ENCODE results near the gene PLA2G6. TPM values are rescaled to one million over a fixed set of nuclear protein-coding genes. Genes with fewer than 3 reads are reported as not detected.

The PLA2G6 gene
- total RNA-seq, 1 experiment from 2014 or later = 24.1 TPM

DNA sequence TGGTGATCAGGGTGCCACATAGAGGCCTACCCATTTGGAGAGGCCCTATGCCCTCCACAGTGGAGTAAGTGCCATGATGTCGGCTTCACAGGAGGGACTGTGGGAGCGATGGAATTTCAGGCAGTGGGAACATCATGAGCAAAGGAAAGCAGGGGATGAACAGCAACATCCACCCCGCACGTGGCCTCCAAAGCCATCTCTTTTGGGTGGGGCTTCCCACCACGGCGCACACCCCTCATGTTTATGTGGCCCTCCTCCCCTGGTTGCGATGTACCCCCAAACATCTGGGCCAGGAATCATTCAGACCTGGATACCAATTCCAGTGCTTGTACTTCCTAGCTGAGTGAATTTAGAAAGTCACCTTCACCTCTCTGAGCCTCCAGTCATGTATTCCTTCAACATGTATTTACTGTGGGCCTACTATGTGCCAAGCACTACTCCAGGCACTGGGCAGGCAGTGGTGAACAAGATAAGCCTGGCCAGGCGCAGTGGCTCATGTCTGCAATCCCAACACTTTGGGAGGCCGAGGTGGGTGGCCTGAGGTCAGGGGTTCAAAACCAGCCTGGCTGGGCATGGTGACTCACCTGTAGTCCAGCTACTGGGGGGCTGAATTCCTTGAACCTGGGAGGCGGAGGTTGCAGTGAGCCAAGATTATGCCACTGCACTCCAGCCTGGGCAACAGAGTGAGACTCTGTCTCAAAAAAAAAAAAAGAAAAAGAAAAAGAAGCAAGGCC is 18.4 kb upstream of the PLA2G6 start:
- H3K27ac ChIP-seq (ENCODE audit: insufficient read length, low read depth, low read length) = no peak overlapping the region
- H4K5ac ChIP-seq (ENCODE audit: insufficient read length, low read depth, low read length) = no peak overlapping the region
- H3K23ac ChIP-seq (ENCODE audit: insufficient read length, low read depth, low read length) = no peak overlapping the region
- Mint-ChIP-seq H3K4me3 (no peak overlapping the region; a peak in 1 of 5 replicates), H3K27me3 (ENCODE audit: low read depth) (peaks cover 43% of the 10 kb centered on the region), H3K36me3 (ENCODE audit: insufficient read depth in 1 of 3, low read depth in 3 of 3) (no peaks in the 10 kb centered on the region), H3K27ac (no peak overlapping the region), H3K4me1 (peaks cover 19 to 22% of the 10 kb centered on the region in 2 experiments), H3K9me3 (no peaks in the 10 kb centered on the region; a peak in 1 of 5 replicates)
- no peak overlapping the region for H3K18ac ChIP-seq (ENCODE audit: insufficient read length, low read depth, low read length)
- peaks cover 15% of the 10 kb centered on the region for H3K23me2 ChIP-seq (ENCODE audit: insufficient read length, low read depth, low read length, poor library complexity, severe bottlenecking)
- H2BK120ac ChIP-seq (ENCODE audit: low read depth, low read length, poor library complexity, severe bottlenecking) = no peak overlapping the region
- no peak overlapping the region for H3K56ac ChIP-seq (ENCODE audit: insufficient read length, low read depth, low read length)
- no peak overlapping the region for H4K91ac ChIP-seq (ENCODE audit: insufficient read length, low read depth, low read length)
- no peak overlapping the region for H2BK5ac ChIP-seq (ENCODE audit: insufficient read length, low read length)
- H3K79me1 ChIP-seq (ENCODE audit: insufficient read depth, low read depth, low read length, poor library complexity, severe bottlenecking) = no peaks in the 10 kb centered on the region
- no peak overlapping the region for H2BK15ac ChIP-seq (ENCODE audit: low read depth, low read length)
- no peaks in the 10 kb centered on the region for H3K27me3 ChIP-seq (ENCODE audit: insufficient read depth, low read length)
- DNase-seq = no peak
- H2AFZ ChIP-seq (ENCODE audit: low read length) = no peak overlapping the region
- no peak overlapping the region for H3K4ac ChIP-seq (ENCODE audit: low read depth, low read length)
- no peak overlapping the region for H3T11ph ChIP-seq (ENCODE audit: low read length)
- no peak overlapping the region for H2BK20ac ChIP-seq (ENCODE audit: low read depth, low read length, poor library complexity, severe bottlenecking)
- no peak overlapping the region for H3K4me2 ChIP-seq (ENCODE audit: insufficient read depth, insufficient read length, low read length)
- H3K14ac ChIP-seq (ENCODE audit: insufficient read depth, low read length) = no peak overlapping the region
- H4K8ac ChIP-seq (replicated peaks; ENCODE audit: insufficient read length, low read depth, low read length) = no peak overlapping the region
- no CpG with 5 or more reads among the region's 10 CpGs for WGBS (ENCODE audit: extremely low coverage, insufficient read length, low lambda C conversion rate)
- no peak overlapping the region for H2BK12ac ChIP-seq (ENCODE audit: insufficient read length, low read depth, low read length)
- H3K4me1 ChIP-seq (ENCODE audit: insufficient read depth, low read length) = no peaks in the 10 kb centered on the region; the same call in 1 of the 2 replicates
- TF ChIP-seq, protein P1, sequence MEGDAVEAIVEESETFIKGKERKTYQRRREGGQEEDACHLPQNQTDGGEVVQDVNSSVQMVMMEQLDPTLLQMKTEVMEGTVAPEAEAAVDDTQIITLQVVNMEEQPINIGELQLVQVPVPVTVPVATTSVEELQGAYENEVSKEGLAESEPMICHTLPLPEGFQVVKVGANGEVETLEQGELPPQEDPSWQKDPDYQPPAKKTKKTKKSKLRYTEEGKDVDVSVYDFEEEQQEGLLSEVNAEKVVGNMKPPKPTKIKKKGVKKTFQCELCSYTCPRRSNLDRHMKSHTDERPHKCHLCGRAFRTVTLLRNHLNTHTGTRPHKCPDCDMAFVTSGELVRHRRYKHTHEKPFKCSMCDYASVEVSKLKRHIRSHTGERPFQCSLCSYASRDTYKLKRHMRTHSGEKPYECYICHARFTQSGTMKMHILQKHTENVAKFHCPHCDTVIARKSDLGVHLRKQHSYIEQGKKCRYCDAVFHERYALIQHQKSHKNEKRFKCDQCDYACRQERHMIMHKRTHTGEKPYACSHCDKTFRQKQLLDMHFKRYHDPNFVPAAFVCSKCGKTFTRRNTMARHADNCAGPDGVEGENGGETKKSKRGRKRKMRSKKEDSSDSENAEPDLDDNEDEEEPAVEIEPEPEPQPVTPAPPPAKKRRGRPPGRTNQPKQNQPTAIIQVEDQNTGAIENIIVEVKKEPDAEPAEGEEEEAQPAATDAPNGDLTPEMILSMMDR (conservative IDR thresholded peaks at IDR 0.05) = no peak
- H4K20me1 ChIP-seq (ENCODE audit: control insufficient read depth, insufficient read depth, insufficient read length) = no peaks in the 10 kb centered on the region
- H3K9ac ChIP-seq (ENCODE audit: extremely low read depth, insufficient read length, low read length) = no peak overlapping the region
- no peak overlapping the region for H2AK5ac ChIP-seq (ENCODE audit: insufficient read length, low read length)
- no peaks in the 10 kb centered on the region for H3K9me3 ChIP-seq (ENCODE audit: control insufficient read depth, low read depth, low read length)
- peaks cover 2% of the 10 kb centered on the region; the same call in 1 of the 2 replicates for H3K79me2 ChIP-seq (ENCODE audit: insufficient read depth, low read length)

All from H9 (cell line).